ENCODE results near the gene KIF12.
"Not testable (repeated sequence)": the region's sequence is repeated elsewhere in the genome, so short reads cannot be mapped to it uniquely, and the experiment has no call there.

Gene KIF12

DNA sequence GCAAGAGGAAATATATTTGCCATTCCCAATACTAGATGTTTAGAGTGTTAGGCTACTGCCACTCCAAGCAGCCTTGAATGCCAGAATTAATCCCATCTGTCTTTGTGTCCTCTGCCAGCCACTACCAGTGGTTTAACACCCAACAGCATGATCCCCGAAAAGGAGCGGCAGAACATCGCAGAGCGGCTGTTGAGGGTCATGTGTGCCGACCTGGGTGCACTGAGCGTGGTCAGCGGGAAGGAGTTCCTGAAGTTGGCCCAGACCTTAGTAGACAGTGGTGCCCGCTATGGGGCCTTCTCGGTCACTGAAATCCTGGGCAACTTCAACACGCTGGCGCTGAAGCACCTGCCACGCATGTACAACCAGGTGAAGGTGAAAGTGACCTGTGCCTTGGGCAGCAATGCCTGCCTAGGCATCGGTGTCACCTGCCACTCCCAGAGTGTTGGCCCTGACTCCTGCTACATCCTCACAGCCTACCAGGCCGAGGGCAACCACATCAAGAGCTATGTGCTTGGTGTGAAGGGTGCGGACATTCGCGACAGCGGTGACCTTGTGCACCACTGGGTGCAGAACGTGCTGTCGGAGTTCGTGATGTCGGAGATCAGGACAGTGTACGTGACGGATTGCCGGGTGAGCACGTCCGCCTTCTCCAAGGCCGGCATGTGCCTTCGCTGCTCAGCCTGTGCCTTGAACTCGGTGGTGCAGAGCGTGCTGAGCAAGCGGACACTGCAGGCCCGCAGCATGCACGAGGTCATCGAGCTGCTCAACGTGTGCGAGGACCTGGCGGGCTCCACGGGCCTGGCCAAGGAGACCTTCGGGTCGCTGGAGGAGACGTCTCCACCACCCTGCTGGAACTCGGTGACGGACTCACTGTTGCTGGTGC is 50.3 kb downstream of the KIF12 start:
- Histone ChIP-seq H3K4me3 (no peak overlapping the region), H4K20me1 (no peaks in the 10 kb centered on the region), H3K36me3 (peaks cover 22 to 99% (median 74%) of the 10 kb centered on the region in 11 experiments), H3K9ac (no peak overlapping the region), H3K27me3 (no peaks in the 10 kb centered on the region), H3K9me3 (replicated peaks in 1 of 11) (peaks cover 0 to 3% (median 0%) of the 10 kb centered on the region in 11 experiments; a peak in 1 of 22 replicates), H3K4me1 (peaks cover 0 to 46% (median 28%) of the 10 kb centered on the region in 10 experiments; a peak in 12 of 20 replicates), H3K27ac (no peak overlapping the region), H3K4me2 (no peak overlapping the region)
- no peak for TF ChIP-seq Cebpa-rat (IDR thresholded peaks at IDR 0.05)

DNA sequence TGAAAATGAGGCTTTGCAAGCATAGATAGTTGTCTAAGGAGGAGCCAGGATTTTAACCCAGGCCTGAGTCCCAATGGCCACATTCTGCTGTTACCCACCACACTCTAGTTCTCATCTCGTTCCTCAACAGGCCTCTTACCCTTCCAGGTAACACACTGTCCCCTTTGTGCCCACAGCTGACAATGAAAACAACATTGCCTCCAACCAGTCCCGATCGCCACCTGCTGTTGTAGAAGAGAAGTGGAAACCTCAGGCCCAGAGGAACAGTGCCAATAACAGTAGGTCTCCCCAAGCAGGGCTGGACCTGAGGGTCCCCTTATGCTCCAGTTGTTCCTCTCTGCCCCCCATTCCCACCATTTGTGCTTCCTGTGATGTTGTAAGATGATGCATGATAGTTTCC is 51.4 kb downstream of the KIF12 start:
- H3K27me3 ChIP-seq: no peaks in the 10 kb centered on the region
- H3K4me3 ChIP-seq: no peak overlapping the region
- H3K9ac ChIP-seq: no peak overlapping the region
- H3K4me1 ChIP-seq: peaks cover 0 to 35% (median 21%) of the 10 kb centered on the region in 10 experiments; a peak in 10 of 20 replicates
- peak overlapping the region in 1 of 11 experiments; percentile 2; a peak in 1 of 22 replicates for H3K4me2 ChIP-seq
- no peaks in the 10 kb centered on the region for H4K20me1 ChIP-seq
- H3K36me3 ChIP-seq: peaks cover 22 to 99% (median 72%) of the 10 kb centered on the region in 11 experiments
- H3K9me3 ChIP-seq (replicated peaks in 1 of 11): peaks cover 0 to 7% (median 0%) of the 10 kb centered on the region in 11 experiments; a peak in 3 of 22 replicates
- no peak for TF ChIP-seq Cebpa-rat (IDR thresholded peaks at IDR 0.05)
- H3K27ac ChIP-seq: no peak overlapping the region

DNA sequence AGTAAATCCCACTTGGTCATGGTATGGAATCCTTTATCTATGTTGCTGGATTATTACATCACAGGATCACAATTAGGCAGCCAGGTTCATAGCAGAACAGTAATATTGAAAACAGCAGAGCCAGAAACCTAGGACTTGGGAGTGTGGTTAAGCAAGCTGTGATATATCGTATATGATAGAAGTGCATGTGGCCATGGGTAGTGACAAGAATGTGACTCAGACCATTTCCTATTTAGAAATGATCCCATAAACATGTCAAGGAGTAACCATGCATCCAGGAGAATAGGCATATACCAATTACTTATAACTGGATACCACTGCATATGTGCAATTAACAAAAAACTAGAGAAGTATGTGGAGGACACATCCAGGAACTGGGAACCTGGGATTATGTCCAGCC is 52.2 kb downstream of the KIF12 start:
- Histone ChIP-seq H3K36me3 (peaks cover 22 to 99% (median 72%) of the 10 kb centered on the region in 11 experiments), H4K20me1 (no peaks in the 10 kb centered on the region), H3K27me3 (no peaks in the 10 kb centered on the region), H3K4me3 (no peak overlapping the region), H3K4me1 (peaks cover 0 to 28% (median 18%) of the 10 kb centered on the region in 10 experiments; a peak in 10 of 20 replicates), H3K27ac (no peak overlapping the region), H3K9ac (no peak overlapping the region; a peak in 1 of 22 replicates), H3K4me2 (0 out of 22 replicates have a peak overlapping the region, but pooled peaks of 1 of the 11 experiments have one; percentile 2), H3K9me3 (replicated peaks in 1 of 11) (peaks cover 0 to 13% (median 0%) of the 10 kb centered on the region in 11 experiments; a peak in 3 of 22 replicates)
- TF ChIP-seq Cebpa-rat (IDR thresholded peaks at IDR 0.05): no peak

DNA sequence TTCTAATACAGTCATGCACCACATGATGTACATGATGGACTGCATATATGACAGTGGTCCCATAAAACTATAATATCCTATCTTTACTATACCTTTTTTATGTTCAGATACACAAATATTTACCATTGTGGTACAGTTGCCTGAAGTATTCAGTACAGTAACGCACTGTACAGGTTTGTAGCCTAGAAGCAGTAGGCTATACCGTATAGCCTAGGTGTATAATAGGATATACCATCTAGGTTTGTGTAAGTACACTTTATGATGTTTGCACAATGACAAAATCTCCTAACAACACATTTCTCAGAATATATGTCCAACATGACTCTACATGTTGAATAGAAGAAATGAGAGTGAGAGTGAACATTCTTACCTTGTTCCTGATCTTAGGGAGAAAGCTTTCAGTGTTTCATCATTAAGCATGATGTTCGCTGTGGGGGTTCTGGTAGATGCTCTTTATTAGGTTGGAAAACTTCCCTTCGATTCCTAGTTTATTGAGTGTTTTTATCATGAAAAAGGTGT is 52.8 kb downstream of the KIF12 start:
- peaks cover 0 to 13% (median 0%) of the 10 kb centered on the region in 11 experiments; a peak in 3 of 22 replicates for H3K9me3 ChIP-seq (replicated peaks in 1 of 11)
- no peaks in the 10 kb centered on the region for H4K20me1 ChIP-seq

GRCh38 chr9:114043660-114044059 is 55.4 kb downstream of the KIF12 start:
- H4K20me1 ChIP-seq, H3K4me2 ChIP-seq, H3K27ac ChIP-seq, H3K4me3 ChIP-seq, H3K9ac ChIP-seq, H3K27me3 ChIP-seq: not testable (repeated sequence)
- Histone ChIP-seq H3K9me3 (replicated peaks in 1 of 11) (peaks cover 0 to 23% (median 10%) of the 10 kb centered on the region in 11 experiments; a peak in 15 of 22 replicates), H3K36me3 (peaks cover 15 to 87% (median 59%) of the 10 kb centered on the region in 11 experiments), H3K4me1 (peaks cover 0 to 13% (median 6%) of the 10 kb centered on the region in 10 experiments; a peak in 7 of 20 replicates)

More for the DNA sequence above, 52.8 kb downstream of the KIF12 start:
- H3K9ac ChIP-seq: no peak overlapping the region
- no peaks in the 10 kb centered on the region for H3K27me3 ChIP-seq
- peaks cover 0 to 24% (median 14%) of the 10 kb centered on the region in 10 experiments; a peak in 10 of 20 replicates for H3K4me1 ChIP-seq
- TF ChIP-seq Cebpa-rat (IDR thresholded peaks at IDR 0.05): no peak
- H3K36me3 ChIP-seq: peaks cover 17 to 96% (median 67%) of the 10 kb centered on the region in 11 experiments
- H3K4me3 ChIP-seq: no peak overlapping the region
- no peak overlapping the region for H3K4me2 ChIP-seq
- H3K27ac ChIP-seq: no peak overlapping the region

Measured in BLaER1 treated with 17β-estradiol and CSF1 and Interleukin-3, amounts not matched to agents 10 nM and 100 nM (cell line).